Measurements from ENCODE around the gene WNT6. TPM values are rescaled to one million over a fixed set of nuclear protein-coding genes. Genes with fewer than 3 reads are reported as not detected.

WNT6 gene
- total RNA-seq, 2 experiments from 2014 or later, result not detected

GRCh38 chr2:218867900-218868299 is 8.3 kb downstream of the WNT6 start:
- H3K4me1 Mint-ChIP-seq, result peaks cover 6% of the 10 kb centered on the region
- H3K27me3 Mint-ChIP-seq, result peaks cover 80% of the 10 kb centered on the region
- DNase-seq (no peak), ATAC-seq (no peak)
- H3K27ac Mint-ChIP-seq, result no peak overlapping the region
- H3K4me3 Mint-ChIP-seq, result no peak overlapping the region
- CTCF ChIA-PET, result interaction anchor here (1.5 kb wide), 1 partner anchor 9 kb away, joined by 7 read pairs; no protein-coding TSS in a partner anchor
- no peaks in the 10 kb centered on the region for H3K36me3 Mint-ChIP-seq
- no peaks in the 10 kb centered on the region for H3K9me3 Mint-ChIP-seq (ENCODE audit: low read depth)

- no peak overlapping the region for H3K4me3 Mint-ChIP-seq
- peaks cover 6% of the 10 kb centered on the region for H3K4me1 Mint-ChIP-seq
- no peaks in the 10 kb centered on the region for H3K9me3 Mint-ChIP-seq (ENCODE audit: low read depth)
- H3K27ac Mint-ChIP-seq, result no peak overlapping the region
- H3K36me3 Mint-ChIP-seq, result no peaks in the 10 kb centered on the region
- DNase-seq, result no peak
- CTCF ChIA-PET, result interaction anchor here (1.5 to 22.1 kb wide), 3 partner anchors 8 to 28 kb away, joined by 7 to 735 read pairs (median 9); no protein-coding TSS in a partner anchor
- H3K27me3 Mint-ChIP-seq, result peaks cover 79% of the 10 kb centered on the region
- ATAC-seq, result no peak
Observed at GRCh38 chr2:218869064-218869463, 9.5 kb downstream of the WNT6 start.

DNA sequence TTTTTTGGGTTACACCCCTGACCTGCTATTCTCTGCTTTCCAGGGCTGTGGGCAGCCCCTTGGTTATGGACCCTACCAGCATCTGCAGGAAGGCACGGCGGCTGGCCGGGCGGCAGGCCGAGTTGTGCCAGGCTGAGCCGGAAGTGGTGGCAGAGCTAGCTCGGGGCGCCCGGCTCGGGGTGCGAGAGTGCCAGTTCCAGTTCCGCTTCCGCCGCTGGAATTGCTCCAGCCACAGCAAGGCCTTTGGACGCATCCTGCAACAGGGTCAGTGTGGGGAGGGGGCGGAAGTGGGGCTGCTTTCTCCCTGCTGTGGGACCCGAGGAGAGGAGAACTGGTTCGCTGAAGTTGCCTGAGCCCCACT is 11.4 kb downstream of the WNT6 start:
- Mint-ChIP-seq H3K36me3 (no peaks in the 10 kb centered on the region), H3K27me3 (peaks cover 91% of the 10 kb centered on the region), H3K4me3 (no peak overlapping the region), H3K27ac (no peak overlapping the region), H3K4me1 (peaks cover 6% of the 10 kb centered on the region), H3K9me3 (ENCODE audit: low read depth) (no peaks in the 10 kb centered on the region)
- ATAC-seq (no peak), DNase-seq (no peak)
- CTCF ChIA-PET, result interaction anchor here (1.3 to 22.1 kb wide), 4 partner anchors 12 to 109 kb away, joined by 3 to 735 read pairs (median 6); partner anchors contain the start of gene WNT6

DNA sequence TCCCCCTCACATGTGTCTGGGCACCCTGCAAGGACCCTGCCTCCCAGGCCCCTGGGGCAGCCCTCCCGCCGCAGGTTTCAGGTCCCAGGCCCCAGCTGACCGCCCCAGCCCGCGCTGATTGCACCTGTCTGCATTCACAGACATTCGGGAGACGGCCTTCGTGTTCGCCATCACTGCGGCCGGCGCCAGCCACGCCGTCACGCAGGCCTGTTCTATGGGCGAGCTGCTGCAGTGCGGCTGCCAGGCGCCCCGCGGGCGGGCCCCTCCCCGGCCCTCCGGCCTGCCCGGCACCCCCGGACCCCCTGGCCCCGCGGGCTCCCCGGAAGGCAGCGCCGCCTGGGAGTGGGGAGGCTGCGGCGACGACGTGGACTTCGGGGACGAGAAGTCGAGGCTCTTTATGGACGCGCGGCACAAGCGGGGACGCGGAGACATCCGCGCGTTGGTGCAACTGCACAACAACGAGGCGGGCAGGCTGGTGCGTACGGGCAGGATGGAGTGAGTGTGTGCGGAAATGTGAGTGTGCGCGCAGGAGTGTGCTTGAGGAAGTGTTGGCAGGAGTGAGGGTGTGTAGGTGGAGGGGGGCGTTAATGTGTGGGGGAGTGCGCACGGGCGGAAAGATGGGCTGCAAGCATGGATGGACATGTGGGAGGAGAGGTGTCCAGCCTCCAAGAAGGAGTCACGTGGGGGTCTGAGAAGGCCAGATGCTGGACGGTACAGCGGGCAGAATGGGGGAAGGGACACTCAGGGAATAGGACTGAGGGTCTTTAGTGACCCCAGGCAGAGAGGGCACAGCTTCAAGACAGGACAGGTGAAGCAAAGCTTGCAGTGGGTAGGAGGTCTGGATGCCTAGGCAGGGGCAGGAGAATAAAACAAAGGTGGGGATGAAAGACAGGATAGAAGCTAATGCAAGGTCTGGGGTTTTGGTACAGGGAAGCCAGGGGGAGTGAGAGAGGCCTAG is 12.0 kb downstream of the WNT6 start:
- peak; percentile 31 for ATAC-seq
- Mint-ChIP-seq H3K27ac (no peak overlapping the region), H3K4me3 (peak overlapping the region; percentile 16), H3K9me3 (ENCODE audit: low read depth) (no peaks in the 10 kb centered on the region), H3K36me3 (no peaks in the 10 kb centered on the region), H3K4me1 (peaks cover 6% of the 10 kb centered on the region), H3K27me3 (peaks cover 93% of the 10 kb centered on the region)
- DNase-seq, result no peak
- CTCF ChIA-PET, result interaction anchor here (1.3 to 22.1 kb wide), 5 partner anchors 11 to 108 kb away, joined by 3 to 735 read pairs (median 4); partner anchors contain the start of gene WNT6

DNA sequence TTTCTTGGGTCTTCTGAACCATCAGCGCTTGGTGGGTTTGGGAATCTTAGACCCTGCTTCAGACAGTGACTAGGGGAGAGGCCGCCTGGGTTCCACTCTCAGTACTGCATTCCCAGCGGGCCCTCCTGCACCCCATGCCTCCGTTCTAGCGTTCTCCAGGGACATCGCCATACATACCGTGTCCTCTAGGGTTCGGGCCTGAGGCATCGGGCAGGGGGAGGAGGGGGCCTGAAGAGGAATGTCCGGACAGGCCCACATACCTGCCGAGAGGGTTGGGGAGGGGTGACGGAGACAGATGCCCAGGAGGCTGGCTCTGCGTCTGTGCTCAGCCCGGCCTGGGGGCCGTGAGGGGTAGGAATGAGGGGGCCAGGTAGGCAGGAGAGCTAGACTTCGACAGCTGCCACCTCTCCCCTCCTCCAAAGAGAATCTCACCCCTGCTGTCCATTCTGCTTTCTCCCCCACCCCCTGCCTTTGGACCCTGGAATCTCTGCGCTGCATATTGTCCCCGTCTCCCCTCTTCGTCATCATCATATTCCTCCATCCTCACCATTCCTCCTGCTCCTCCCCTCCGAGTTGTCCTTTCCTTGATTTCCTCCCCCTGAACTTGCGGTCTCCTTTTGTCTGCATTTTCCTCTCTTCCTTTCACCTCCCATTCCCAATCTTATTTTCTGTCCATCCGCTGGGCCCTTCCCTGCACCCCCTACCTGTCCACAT is 13.2 kb downstream of the WNT6 start:
- no peak overlapping the region for H3K4me3 Mint-ChIP-seq
- H3K9me3 Mint-ChIP-seq (ENCODE audit: low read depth), result no peaks in the 10 kb centered on the region
- no peak overlapping the region for H3K27ac Mint-ChIP-seq
- peaks cover 6% of the 10 kb centered on the region for H3K4me1 Mint-ChIP-seq
- no peaks in the 10 kb centered on the region for H3K36me3 Mint-ChIP-seq
- CTCF ChIA-PET, result interaction anchor here (1.3 to 22.1 kb wide), 3 partner anchors 10 to 109 kb away, joined by 3 to 735 read pairs (median 3); no protein-coding TSS in a partner anchor
- no peak for DNase-seq
- H3K27me3 Mint-ChIP-seq, result peaks cover 84% of the 10 kb centered on the region
- no peak for ATAC-seq

DNA sequence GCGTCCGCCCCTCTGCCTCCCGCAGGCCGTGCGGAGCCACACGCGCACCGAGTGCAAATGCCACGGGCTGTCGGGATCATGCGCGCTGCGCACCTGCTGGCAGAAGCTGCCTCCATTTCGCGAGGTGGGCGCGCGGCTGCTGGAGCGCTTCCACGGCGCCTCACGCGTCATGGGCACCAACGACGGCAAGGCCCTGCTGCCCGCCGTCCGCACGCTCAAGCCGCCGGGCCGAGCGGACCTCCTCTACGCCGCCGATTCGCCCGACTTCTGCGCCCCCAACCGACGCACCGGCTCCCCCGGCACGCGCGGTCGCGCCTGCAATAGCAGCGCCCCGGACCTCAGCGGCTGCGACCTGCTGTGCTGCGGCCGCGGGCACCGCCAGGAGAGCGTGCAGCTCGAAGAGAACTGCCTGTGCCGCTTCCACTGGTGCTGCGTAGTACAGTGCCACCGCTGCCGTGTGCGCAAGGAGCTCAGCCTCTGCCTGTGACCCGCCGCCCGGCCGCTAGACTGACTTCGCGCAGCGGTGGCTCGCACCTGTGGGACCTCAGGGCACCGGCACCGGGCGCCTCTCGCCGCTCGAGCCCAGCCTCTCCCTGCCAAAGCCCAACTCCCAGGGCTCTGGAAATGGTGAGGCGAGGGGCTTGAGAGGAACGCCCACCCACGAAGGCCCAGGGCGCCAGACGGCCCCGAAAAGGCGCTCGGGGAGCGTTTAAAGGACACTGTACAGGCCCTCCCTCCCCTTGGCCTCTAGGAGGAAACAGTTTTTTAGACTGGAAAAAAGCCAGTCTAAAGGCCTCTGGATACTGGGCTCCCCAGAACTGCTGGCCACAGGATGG is 14.0 kb downstream of the WNT6 start:
- Mint-ChIP-seq H3K36me3 (no peaks in the 10 kb centered on the region), H3K4me1 (peaks cover 6% of the 10 kb centered on the region), H3K4me3 (no peak overlapping the region), H3K27me3 (peaks cover 84% of the 10 kb centered on the region), H3K27ac (no peak overlapping the region), H3K9me3 (ENCODE audit: low read depth) (no peaks in the 10 kb centered on the region)
- CTCF ChIA-PET, result interaction anchor here (1.3 to 22.1 kb wide), 5 partner anchors 13 to 108 kb away, joined by 3 to 735 read pairs (median 31); no protein-coding TSS in a partner anchor
- no peak for DNase-seq
- no peak for ATAC-seq

- H3K36me3 Mint-ChIP-seq, result no peaks in the 10 kb centered on the region
- peaks cover 15% of the 10 kb centered on the region for H3K4me1 Mint-ChIP-seq
- H3K9me3 Mint-ChIP-seq (ENCODE audit: low read depth), result no peaks in the 10 kb centered on the region
- no peak for DNase-seq
- CTCF ChIA-PET, result interaction anchor here (0.7 to 22.1 kb wide), 30 partner anchors 8 to 590 kb away, joined by 3 to 735 read pairs (median 4); partner anchors contain the start of genes BCS1L, CDK5R2, CRYBA2 and ZNF142
- no peak overlapping the region for H3K27ac Mint-ChIP-seq
- no peak overlapping the region for H3K4me3 Mint-ChIP-seq
- ATAC-seq, result no peak
- peaks cover 77% of the 10 kb centered on the region for H3K27me3 Mint-ChIP-seq
Observed at GRCh38 chr2:218875692-218876246, 16.2 kb downstream of the WNT6 start.

DNA sequence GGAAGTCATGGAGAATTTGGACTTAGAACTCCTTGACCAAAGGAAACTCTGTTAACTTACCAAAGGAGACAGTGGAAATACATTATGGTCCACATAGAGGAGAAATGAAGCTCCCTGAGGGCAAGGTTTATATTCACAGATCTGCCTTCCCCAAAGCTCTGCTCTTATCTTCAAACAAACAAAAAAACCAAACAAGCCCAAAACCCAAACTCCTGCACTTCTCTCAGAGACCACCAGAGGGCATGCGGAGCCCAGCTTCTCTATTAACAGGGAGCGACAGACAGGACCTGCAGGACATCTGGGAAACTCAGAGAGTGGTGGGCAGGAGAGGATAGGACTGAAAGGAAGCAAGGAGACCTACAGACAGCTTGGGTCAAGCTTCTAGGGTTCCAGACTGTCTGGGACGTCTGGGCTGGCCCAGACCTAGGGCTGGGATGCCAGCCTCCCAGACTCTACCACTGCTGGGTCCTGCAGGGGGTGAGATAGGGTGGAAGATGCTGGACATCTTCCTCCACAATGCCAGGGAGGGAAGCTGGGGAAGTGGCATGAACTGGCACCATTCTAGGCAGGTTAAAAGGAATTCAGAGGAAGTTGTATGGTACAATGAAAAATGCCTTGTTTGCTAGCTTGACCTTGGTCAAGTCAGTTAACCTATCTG is 17.1 kb downstream of the WNT6 start:
- Mint-ChIP-seq H3K9me3 (ENCODE audit: low read depth) (no peaks in the 10 kb centered on the region), H3K4me1 (peaks cover 17% of the 10 kb centered on the region), H3K27ac (no peak overlapping the region), H3K36me3 (no peaks in the 10 kb centered on the region), H3K27me3 (peaks cover 78% of the 10 kb centered on the region), H3K4me3 (no peak overlapping the region)
- DNase-seq, result peak; percentile 71
- CTCF ChIA-PET, result interaction anchor here (0.6 to 22.1 kb wide), 38 partner anchors 9 to 621 kb away, joined by 3 to 735 read pairs (median 4); partner anchors contain the start of genes BCS1L, CDK5R2 and ZNF142
- no peak for ATAC-seq

DNA sequence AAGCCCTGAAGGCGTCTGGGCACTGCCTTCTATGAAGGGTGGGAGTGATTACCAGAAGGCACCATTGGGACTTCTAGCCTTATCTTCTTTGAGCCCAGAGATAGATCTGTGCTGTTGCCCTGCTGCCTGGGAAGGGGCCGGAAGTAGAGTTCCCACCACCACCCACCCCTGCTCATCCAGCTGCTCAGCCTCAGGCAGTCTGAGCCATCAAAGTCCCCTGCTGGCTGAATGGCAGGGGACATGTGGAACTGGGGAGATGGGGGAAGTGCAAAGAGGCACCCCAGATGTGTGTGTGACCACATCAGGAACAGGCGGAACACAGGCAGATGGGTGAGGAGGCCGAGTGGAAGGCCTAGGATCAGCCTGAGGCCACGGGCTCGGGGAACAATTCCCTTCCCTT is 17.7 kb downstream of the WNT6 start:
- H3K9me3 Mint-ChIP-seq (ENCODE audit: low read depth), result no peaks in the 10 kb centered on the region
- CTCF ChIA-PET, result interaction anchor here (0.7 to 22.1 kb wide), 20 partner anchors 9 to 542 kb away, joined by 3 to 735 read pairs (median 5); partner anchors contain the start of genes BCS1L, CDK5R2 and ZNF142
- H3K27me3 Mint-ChIP-seq, result peaks cover 78% of the 10 kb centered on the region
- no peaks in the 10 kb centered on the region for H3K36me3 Mint-ChIP-seq
- ATAC-seq (no peak), DNase-seq (no peak)
- no peak overlapping the region for H3K4me3 Mint-ChIP-seq
- peaks cover 12% of the 10 kb centered on the region for H3K4me1 Mint-ChIP-seq
- H3K27ac Mint-ChIP-seq, result no peak overlapping the region

GRCh38 chr2:218877891-218878290 is 18.3 kb downstream of the WNT6 start:
- no peak for DNase-seq
- ATAC-seq, result no peak
- CTCF ChIA-PET, result interaction anchor here (1.2 to 22.1 kb wide), 6 partner anchors 9 to 171 kb away, joined by 3 to 735 read pairs (median 12); no protein-coding TSS in a partner anchor
- H3K9me3 Mint-ChIP-seq (ENCODE audit: low read depth), result no peaks in the 10 kb centered on the region
- no peak overlapping the region for H3K4me3 Mint-ChIP-seq
- H3K27ac Mint-ChIP-seq, result no peak overlapping the region
- H3K36me3 Mint-ChIP-seq, result no peaks in the 10 kb centered on the region
- H3K27me3 Mint-ChIP-seq, result peaks cover 78% of the 10 kb centered on the region
- peaks cover 13% of the 10 kb centered on the region for H3K4me1 Mint-ChIP-seq

GRCh38 chr2:218878486-218878885 is 18.9 kb downstream of the WNT6 start:
- no peaks in the 10 kb centered on the region for H3K9me3 Mint-ChIP-seq (ENCODE audit: low read depth)
- ATAC-seq, result no peak

More at GRCh38 chr2:218878486-218878885, 18.9 kb downstream of the WNT6 start:
- CTCF ChIA-PET, result interaction anchor here (0.6 to 22.1 kb wide), 5 partner anchors 11 to 102 kb away, joined by 3 to 735 read pairs (median 3); no protein-coding TSS in a partner anchor
- DNase-seq, result no peak
- Mint-ChIP-seq H3K36me3 (no peaks in the 10 kb centered on the region), H3K4me1 (peaks cover 15% of the 10 kb centered on the region), H3K27me3 (peaks cover 77% of the 10 kb centered on the region), H3K27ac (no peak overlapping the region), H3K4me3 (no peak overlapping the region)

All from activated CD8-positive, alpha-beta memory T cell treated with anti-CD3 and anti-CD28 coated beads, Interleukin-2, amount 10 ng/mL, durations not matched to agents 7 days and 5 days (primary cell).